Stimulated activated CD8-positive, alpha-beta memory T cell treated with anti-CD3 and anti-CD28 coated beads, Interleukin-7, amount 100 ng/mL, for 24 hours (primary cell): ENCODE measurements around the gene MRNIP.
"Not testable (repeated sequence)": the region's sequence is repeated elsewhere in the genome, so short reads cannot be mapped to it uniquely, and the experiment has no call there.

Experiments used
- DNase-seq: peaks from one replicate; pipeline ENCODE4 v3.0.0-alpha.2; 2020; ENCODE audit warnings: low read depth

The MRNIP gene

GRCh38 chr5:179871533-179871932 is 12.9 kb upstream of the MRNIP start:
- not testable (repeated sequence) for DNase-seq

GRCh38 chr5:179870952-179871351 is 12.3 kb upstream of the MRNIP start:
- no peak for DNase-seq

DNA sequence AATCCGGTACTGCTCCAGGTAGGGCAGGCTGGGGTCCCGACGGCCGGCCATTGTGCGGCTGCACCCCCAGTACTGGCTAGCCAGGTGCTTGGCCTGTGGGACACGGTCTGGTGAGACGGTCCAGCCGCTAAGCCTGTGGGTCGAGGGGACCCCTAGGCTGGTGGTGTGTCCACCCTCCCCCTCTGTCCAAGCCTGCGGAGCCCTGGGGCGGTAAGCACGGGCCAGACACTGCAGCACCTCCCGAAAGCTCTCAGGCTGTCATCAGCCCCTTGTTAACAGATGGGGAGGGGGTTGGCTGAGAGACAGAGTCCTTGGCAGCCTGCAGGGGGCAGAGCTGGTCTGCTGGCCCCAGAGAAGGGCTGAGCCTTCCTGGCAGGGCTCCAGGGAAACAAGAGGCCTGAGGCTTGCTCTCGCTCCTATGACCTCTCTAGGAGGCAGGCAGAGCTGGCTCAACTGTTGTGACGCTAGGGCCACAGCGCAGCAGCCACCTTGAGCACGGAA is 11.8 kb upstream of the MRNIP start:
- DNase-seq = no peak

DNA sequence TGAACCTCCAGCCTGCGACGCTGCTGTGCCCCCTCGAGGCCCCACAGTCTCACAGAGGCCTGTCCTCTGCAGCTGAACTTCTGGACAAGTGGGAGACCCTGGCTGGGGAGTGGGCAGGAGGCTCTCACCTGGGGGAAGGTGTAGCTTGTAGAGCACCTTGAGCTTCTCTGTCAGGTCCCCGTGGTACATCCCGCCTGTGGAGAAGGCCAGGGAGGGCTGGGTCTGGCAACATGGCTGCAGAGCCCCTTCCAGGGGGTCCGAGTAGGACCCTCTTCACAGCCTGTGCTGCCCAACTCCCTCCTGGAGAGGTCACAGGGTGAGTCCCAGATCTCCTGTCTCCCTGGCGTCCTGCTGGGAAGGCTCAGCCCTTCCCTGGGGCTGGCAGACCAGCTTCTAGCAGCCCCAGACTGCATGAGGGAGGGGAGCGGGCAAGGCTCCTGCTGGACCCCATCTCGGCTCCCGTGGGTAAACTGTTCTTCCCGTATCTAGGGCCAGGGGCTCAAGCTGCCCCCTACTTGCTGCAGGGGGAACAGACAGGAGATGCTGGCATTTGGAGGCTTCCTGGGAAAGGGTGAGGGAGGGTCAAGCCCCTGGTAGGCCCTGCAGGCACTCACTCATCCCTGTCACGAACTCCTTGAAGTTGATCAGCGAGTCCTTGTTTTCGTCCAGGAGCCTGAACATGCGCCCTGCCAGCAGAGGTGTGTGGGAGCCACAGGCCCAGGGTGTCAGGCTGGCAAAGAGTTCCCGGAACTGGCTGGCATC is 11.2 kb upstream of the MRNIP start:
- DNase-seq = no peak

- no peak for DNase-seq
Observed at GRCh38 chr5:179869101-179869500, 10.5 kb upstream of the MRNIP start.

DNA sequence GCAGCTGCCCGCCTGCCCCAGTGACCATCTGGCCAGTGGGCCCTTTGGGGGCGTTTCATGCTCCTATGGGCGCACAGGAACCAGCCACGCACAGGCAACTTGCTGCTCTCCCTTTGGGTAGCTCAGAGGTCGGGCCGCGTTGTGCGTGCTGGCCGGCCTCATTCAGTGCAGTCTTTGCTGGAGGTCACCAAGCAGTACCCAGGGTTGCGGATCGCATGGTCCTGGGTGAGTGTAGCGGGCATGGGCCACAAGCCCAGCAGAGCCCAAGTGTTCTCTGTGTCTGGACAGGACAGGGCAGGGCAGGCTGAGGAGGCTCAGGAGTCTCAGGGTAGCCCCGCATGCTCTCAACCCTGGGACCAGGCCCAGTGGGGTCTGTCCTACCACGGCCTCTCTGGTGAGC is 9.9 kb upstream of the MRNIP start:
- no peak for DNase-seq

GRCh38 chr5:179867476-179867875 is 8.9 kb upstream of the MRNIP start:
- no peak for DNase-seq

DNA sequence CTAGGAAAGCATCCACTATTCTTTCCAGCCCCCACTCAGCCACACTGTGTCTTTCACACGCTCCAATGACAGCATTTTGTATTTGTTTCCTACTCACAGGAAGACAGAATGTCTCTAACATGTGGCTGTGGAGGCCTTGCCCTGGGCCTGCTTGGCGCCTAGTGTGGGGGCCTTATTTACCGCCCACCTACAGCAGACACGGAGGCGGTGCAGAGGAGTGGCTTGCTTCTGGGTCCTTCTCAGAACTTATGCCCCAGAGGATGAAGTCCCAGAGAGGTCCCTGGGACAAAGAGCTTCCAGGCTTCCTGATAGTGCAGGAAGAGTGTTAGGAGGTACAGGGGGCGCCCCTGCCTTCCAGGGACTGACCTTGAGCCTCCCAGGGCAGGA is 8.5 kb upstream of the MRNIP start:
- no peak for DNase-seq

DNA sequence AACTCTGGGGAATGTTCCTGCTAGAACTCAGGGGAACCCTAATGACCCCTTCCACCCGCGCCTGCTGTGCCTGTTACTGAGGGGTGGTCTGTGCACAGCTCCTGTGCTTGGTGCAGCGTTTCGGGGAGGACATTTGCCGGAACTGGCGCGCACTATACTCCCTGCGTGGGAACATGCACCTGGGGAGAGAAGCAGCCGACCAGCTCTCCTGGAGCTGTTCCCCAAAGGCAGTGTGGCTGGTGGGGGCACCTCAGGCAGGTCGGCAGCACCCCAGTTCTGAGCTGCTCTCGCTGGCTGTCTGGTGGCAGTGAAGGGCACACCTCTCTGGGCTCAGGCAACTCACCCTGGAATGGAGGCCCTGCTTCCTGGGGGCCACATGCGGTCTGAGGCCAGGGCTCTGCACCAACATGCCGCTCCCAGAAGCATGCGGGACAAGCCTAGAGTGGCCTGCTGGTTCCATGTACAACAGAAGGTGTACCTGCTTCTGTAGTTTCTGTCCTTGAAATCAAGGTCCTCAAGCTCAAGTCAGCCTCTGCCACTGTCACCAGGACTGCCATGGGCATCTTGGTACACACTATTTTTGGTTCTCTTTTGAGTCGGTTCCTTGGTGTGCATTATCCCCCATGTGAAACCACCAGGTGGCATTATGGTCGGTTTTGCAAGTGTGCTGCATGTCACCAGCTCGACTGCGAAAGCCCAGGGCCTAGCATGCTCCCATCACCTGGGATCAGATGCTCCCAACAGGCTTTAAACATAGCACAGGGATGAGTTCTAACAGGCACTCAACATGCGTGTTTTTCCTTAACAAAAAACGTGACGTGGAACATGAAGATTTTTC is 7.8 kb upstream of the MRNIP start:
- no peak for DNase-seq

GRCh38 chr5:179865491-179866240 is 7.0 kb upstream of the MRNIP start:
- no peak for DNase-seq

- DNase-seq = no peak
Observed at GRCh38 chr5:179864686-179865085, 6.1 kb upstream of the MRNIP start.

- DNase-seq = no peak
Observed at GRCh38 chr5:179863449-179864085, 5.0 kb upstream of the MRNIP start.

DNA sequence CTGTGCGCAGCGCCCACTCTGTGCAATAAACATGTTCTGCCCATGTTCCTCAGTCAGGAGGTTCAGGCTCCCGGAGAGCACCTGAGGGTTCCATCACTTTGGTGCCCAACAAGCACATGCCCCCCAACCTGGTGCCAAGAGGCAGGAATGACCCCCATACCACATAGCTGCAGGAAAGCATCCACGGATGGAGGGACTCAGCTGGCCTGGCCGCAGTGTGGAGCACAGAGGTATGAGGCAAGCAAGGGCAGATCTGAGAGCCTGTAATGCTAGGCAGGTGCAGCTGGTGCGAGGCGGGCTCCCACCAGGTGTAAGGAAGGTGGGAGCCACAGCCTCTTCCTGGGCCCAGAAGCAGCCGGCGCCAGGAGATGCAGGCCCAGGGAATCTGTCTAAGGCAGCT is 4.3 kb upstream of the MRNIP start:
- DNase-seq = no peak

DNA sequence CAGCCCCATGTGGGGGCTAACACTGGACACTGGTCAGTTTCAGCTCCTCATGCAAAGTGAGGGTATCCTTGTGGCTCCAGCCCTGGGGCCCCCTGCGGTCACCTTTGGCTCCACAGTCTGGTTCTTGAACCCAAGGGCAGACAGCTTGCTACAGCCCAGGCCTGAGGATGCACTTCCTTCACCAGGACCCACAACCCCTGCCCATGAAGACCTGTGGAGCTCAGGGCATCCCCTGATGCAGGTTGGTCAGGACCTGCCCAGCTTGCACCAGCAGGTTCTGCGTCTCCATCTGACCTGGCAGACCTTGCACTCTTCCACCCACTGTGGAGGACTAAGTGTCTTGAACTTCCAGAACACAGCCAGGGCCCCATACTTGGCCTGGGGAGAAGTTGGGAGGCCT is 3.7 kb upstream of the MRNIP start:
- no peak for DNase-seq

DNA sequence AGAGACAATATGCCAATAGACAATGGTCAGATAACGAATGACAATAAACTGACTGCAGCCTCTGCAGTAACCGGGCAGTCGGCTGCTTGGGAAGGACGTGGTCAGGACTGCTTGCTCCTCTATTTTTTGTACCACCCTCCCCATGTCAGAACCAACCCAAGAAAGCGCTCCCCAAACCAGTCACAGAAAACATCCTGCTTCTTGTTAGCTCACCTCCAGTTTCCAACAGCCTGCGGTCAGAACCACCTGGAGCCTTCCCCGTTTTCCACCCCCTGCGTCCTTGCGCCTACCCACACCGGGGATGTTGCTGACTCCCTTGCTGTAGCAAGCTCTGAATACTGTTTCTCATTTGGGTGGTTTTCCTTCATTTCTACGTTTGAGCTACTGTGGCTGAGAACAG is 1.7 kb upstream of the MRNIP start:
- DNase-seq = no peak

DNA sequence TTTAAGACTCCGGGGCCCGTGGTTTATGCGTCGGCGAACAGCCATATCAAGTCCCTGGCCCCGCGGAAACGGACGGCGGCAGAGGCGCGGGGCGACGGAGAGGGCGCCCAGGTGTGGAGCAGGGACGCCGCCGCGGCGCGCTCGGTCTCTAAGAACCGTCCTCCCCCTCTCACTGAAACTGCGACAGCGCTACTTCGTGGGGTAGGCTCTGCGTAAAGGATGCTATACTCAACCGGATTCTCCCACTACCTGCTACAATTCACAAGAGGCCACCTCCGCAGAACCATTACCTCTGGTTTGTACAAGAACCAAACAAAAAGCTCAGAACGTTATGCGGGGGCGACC is 404 bp downstream of the MRNIP start:
- DNase-seq = no peak

- DNase-seq = no peak
Observed at GRCh38 chr5:179854356-179854755, 4.3 kb downstream of the MRNIP start.

DNA sequence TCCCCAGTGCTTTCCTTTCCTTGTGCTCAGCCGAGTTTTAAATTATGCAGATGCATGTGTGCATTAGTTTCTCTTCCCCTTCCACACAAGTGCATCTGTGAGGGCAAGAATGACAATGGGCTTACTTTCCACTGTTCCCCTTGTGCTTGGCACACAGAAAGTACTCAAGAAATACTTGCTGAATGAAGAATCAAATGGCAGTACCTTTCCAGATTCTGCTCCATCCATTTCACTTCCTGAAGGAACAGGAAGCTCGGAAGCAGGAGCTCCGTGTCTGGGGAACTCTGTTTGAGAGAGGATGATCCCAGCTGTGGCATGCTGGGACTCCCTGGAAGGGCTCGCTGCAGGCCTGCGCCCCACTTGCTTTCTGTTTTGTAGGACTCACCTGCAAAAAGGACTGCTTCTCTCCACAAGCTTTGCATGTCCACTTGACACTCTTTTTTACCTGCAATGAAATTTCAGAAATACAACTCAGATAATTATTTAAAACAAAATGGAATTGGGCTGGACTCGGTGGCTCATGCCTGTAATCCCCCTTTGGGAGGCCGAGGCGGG is 5.5 kb downstream of the MRNIP start:
- no peak for DNase-seq

GRCh38 chr5:179841621-179842020 is 17.0 kb downstream of the MRNIP start:
- no peak for DNase-seq

- no peak for DNase-seq
Observed at GRCh38 chr5:179840766-179841165, 17.9 kb downstream of the MRNIP start.

DNA sequence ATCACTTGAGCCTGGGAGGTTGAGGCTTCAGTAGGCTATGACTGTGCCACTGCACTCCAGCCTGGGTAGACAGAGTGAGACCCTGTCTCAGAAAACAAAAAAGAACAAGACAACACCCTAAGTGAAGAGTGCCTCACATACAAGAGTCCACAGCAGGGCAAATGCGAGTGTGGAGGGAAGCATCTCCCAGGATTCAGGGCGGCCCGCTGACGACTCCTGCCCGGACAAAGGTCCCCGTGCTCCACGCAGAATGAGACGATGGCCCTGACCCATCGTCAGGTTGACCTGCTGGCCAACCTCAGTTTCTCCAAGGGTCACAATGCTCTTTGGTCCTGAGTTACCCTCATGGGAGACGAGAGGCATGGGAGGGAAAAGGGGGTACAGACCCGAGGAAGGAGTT is 18.3 kb downstream of the MRNIP start:
- DNase-seq = no peak
